Lower lobe of right lung (tissue), 2 donors: ENCODE measurements around the gene RPS6KA2. TPM values are rescaled to one million over a fixed set of nuclear protein-coding genes. Genes with fewer than 3 reads are reported as not detected.

Source experiments
- ATAC-seq, 2 donors: fragments of 200-7000 bp; cut with Tn5 transposase; one replicate each; pipeline ENCODE4 v1.9.1; 2020 to 2022; ENCODE audit warnings: mild to moderate bottlenecking in 2 of 2, moderate library complexity in 2 of 2
- DNase-seq: peaks from one replicate; pipeline ENCODE4 v3.0.0-alpha.2; 2020
- H3K27ac ChIP-seq: fragments of 200-600 bp; one replicate; pipeline ENCODE4 v1.8.0; 2022
- H3K27me3 ChIP-seq: fragments of 200-600 bp; one replicate; pipeline ENCODE4 v1.8.0; 2022; ENCODE audit warnings: low read depth
- H3K36me3 ChIP-seq: fragments of 200-600 bp; one replicate; pipeline ENCODE4 v1.8.0; 2022; ENCODE audit warnings: mild to moderate bottlenecking
- H3K4me1 ChIP-seq: fragments of 200-600 bp; one replicate; pipeline ENCODE4 v1.8.0; 2022
- H3K4me3 ChIP-seq: fragments of 200-600 bp; one replicate; pipeline ENCODE4 v1.8.0; 2022; ENCODE audit warnings: mild to moderate bottlenecking
- H3K9me3 ChIP-seq: fragments of 200-600 bp; one replicate; pipeline ENCODE4 v1.8.0; 2022
- CTCF ChIP-seq: fragments of 200-600 bp; IDR thresholded peaks from one replicate; pipeline ENCODE4 v1.8.0; 2022; ENCODE audit warnings: antibody characterized with exemption, mild to moderate bottlenecking
- intact Hi-C: fragments of 100-400 bp; cut with DNase I; formaldehyde crosslinking; loops from one replicate; pipeline ENCODE4 v1.11.0; 2022
- total RNA-seq: library from RNA; stranded (reverse); fragmentation: NEBNext Ultra II Directional; extraction: Animal tissue kit (Norgen Biotek cat#: 25700); gene quantifications from one replicate; pipeline ENCODE4 v1.2.1, GENCODE V29; 2021
- donor health status: DM: no; HTN: yes; CAD: no; lungs with severe emphysema.

The RPS6KA2 gene
- total RNA-seq, 1 donor from 2014 or later = 102 TPM

DNA sequence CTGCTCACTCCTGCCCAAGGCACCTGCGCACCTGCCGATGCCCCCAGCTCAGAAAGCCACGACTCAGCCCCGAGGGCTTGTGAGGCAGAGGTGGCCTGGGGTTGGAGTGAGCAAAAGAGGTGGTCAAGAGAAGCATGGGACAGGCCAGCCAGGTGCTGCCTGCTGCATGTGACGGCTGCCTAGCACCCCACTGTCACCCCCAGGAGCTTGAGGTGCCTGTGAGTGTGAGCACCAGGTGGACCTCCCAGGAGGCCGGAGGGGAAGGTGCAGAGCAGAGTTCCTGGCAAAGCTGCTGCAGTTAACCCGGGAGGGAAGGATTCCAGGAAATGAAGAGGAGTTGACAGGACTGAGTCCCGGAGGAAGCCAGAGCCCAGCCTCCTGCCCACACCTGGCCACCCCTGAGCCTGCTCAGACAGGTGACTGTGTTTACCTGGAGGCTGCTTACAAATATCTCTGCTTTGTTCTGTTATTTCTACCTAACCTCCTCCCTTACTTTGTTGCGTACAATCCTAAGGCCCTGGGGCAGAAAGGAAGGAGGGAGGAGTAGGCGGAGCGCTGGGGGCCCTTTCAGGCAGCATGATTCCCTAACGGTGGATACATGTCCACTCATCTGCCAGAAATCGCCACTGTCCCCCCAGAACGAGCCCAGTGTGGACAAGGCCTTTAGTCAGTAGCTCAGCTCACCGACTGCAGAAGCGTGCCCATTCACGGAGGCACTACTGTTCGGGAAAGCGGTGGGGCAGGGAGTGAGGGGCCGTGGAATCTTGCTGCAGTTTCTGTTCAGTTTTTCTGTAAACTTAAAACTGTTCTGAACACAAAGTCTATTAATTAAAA, 156.8 kb downstream of the RPS6KA2 start:
- TF ChIP-seq CTCF = no peak
- no peak overlapping the region for H3K27ac ChIP-seq
- intact Hi-C loops = no loop called here
- no peak overlapping the region for H3K4me3 ChIP-seq
- H3K9me3 ChIP-seq = no peaks in the 10 kb centered on the region
- DNase-seq = no peak
- peaks cover 8% of the 10 kb centered on the region for H3K4me1 ChIP-seq
- peaks cover 39% of the 10 kb centered on the region for H3K36me3 ChIP-seq
- ATAC-seq = peak in 1 of 2 donors; percentile 4
- no peaks in the 10 kb centered on the region for H3K27me3 ChIP-seq

DNA sequence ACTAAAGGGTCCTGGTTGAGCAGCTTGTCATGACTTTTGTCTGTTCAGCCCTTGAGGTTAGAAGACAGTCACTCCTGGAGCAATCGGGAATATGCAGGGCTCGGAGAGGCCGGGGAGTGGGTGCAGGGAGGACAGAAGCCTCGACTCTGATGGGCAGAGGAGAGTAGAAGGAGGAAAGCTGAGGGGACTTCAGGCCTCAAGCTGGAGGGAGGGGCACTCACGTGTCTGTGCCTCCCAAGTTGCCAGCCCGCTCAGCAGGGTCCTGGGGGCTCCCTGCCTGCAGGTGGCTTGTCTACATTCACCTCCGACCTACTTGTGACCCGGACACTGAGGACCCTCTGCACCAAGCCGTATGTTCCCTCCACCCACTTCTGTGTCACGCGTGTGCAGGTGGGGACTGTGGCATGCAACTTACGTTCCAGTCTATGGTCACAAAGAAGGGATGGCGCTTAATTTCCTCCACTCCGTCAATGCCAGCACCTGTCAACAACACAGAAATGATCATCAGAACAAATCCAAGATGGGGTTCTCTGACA, 157.6 kb downstream of the RPS6KA2 start:
- no peak overlapping the region for H3K4me3 ChIP-seq
- H3K27ac ChIP-seq = no peak overlapping the region
- no peak for DNase-seq
- intact Hi-C loops = no loop called here
- H3K4me1 ChIP-seq = peaks cover 8% of the 10 kb centered on the region
- TF ChIP-seq CTCF = no peak
- no peak for ATAC-seq
- no peaks in the 10 kb centered on the region for H3K27me3 ChIP-seq
- peaks cover 46% of the 10 kb centered on the region for H3K36me3 ChIP-seq
- H3K9me3 ChIP-seq = no peaks in the 10 kb centered on the region

- Histone ChIP-seq H3K4me1 (peaks cover 8% of the 10 kb centered on the region), H3K27me3 (no peaks in the 10 kb centered on the region), H3K9me3 (no peaks in the 10 kb centered on the region), H3K27ac (no peak overlapping the region), H3K36me3 (peaks cover 66% of the 10 kb centered on the region), H3K4me3 (no peak overlapping the region)
- DNase-seq (no peak), ATAC-seq (no peak)
- intact Hi-C loops = no loop called here
- no peak for TF ChIP-seq CTCF
These were observed 159.5 kb downstream of the RPS6KA2 start for GRCh38 chr6:166467436-166468000.

- Histone ChIP-seq H3K36me3 (peaks cover 69% of the 10 kb centered on the region), H3K27me3 (no peaks in the 10 kb centered on the region), H3K27ac (peak overlapping the region; percentile 31), H3K4me3 (no peak overlapping the region), H3K4me1 (peaks cover 8% of the 10 kb centered on the region), H3K9me3 (no peaks in the 10 kb centered on the region)
- peak; percentile 53 to 82 for ATAC-seq
- DNase-seq = no peak
- intact Hi-C loops = no loop called here
- no peak for TF ChIP-seq CTCF
These were observed 160.6 kb downstream of the RPS6KA2 start for GRCh38 chr6:166466178-166467122.

DNA sequence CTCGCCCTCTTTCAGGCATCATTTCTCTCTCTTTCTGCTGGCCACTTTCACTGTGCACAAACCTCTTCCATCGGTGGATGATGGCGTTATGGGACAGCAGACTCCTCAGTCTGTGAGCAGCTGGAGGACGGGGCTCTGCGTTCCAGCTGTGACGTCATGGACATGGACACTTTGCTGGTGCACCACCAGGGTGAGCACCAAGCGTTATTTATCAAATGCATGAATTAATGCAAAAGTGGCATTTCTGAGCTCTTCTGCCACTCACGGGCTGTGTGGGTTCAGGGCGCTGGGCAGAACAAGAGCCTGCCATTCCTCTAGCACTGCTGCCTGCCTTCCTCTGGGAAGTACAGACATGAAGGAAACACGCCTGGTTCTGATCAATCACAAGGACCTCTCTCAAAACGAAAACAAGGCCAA, 161.4 kb downstream of the RPS6KA2 start:
- DNase-seq (no peak), ATAC-seq (peak in 1 of 2 donors; percentile 8)
- Histone ChIP-seq H3K27me3 (no peaks in the 10 kb centered on the region), H3K4me3 (no peak overlapping the region), H3K36me3 (peaks cover 65% of the 10 kb centered on the region), H3K4me1 (peaks cover 8% of the 10 kb centered on the region), H3K27ac (peak overlapping the region; percentile 31), H3K9me3 (no peaks in the 10 kb centered on the region)
- intact Hi-C loops = no loop called here
- no peak for TF ChIP-seq CTCF
